WTC11 (cell line): ENCODE data around the gene MSANTD2. TPM values are rescaled to one million over a fixed set of nuclear protein-coding genes. Genes with fewer than 3 reads are reported as not detected.

Source experiments
- ATAC-seq: fragments of 200-7000 bp; cut with Tn5 transposase; 2 replicates; pipeline ENCODE4 v1.10.0; 2021; ENCODE audit warnings: mild to moderate bottlenecking, moderate library complexity
- CTCF ChIA-PET: fragments of 300-600 bp; sonication (Branson Sonifier 250); formaldehyde crosslinking; loops from one replicate; lab custom pipeline; 2021; ENCODE audit warnings: antibody characterized with exemption; lab: Charles Lee
- POLR2A ChIA-PET: fragments of 350-600 bp; sonication (Branson Sonifier 250); formaldehyde crosslinking; loops from one replicate; lab custom pipeline; 2021; ENCODE audit warnings: antibody characterized with exemption; lab: Charles Lee
- DNase-seq: peaks from one replicate; pipeline ENCODE4 v3.0.0; 2021; ENCODE audit warnings: low spot score
- H3K27ac Mint-ChIP-seq: 2 replicates; pipeline ENCODE4 v1.8.0; 2021; ENCODE audit warnings: mixed read lengths
- H3K27me3 Mint-ChIP-seq: 2 replicates; pipeline ENCODE4 v1.8.0; 2021; ENCODE audit warnings: low read depth, mild to moderate bottlenecking, moderate library complexity, mixed read lengths
- H3K36me3 Mint-ChIP-seq: 2 replicates; pipeline ENCODE4 v1.8.0; 2021; ENCODE audit warnings: mixed read lengths
- H3K4me1 Mint-ChIP-seq: 2 replicates; pipeline ENCODE4 v1.8.0; 2022; ENCODE audit warnings: mixed read lengths
- H3K4me3 Mint-ChIP-seq: 2 replicates; pipeline ENCODE4 v1.8.0; 2021; ENCODE audit warnings: mild to moderate bottlenecking, moderate library complexity, mixed read lengths
- H3K9me3 Mint-ChIP-seq: 2 replicates; pipeline ENCODE4 v1.8.0; 2021; ENCODE audit warnings: mixed read lengths
- ELF4 ChIP-seq: sonication (generic); formaldehyde crosslinking; IDR thresholded peaks from 2 replicates; pipeline ENCODE4 v1.8.1; 2022; ENCODE audit warnings: low read depth, mild to moderate bottlenecking, moderate library complexity, missing genetic modification reagents
- EMX1 ChIP-seq: fragments of 250-450 bp; sonication (Bioruptor Pico); IDR thresholded peaks from 2 replicates; pipeline ENCODE4 v1.8.0; 2021; ENCODE audit warnings: mild to moderate bottlenecking
- ESRRA ChIP-seq: sonication (generic); formaldehyde crosslinking; IDR thresholded peaks from 2 replicates; pipeline ENCODE4 v1.8.1; 2022; ENCODE audit warnings: mild to moderate bottlenecking, missing genetic modification reagents, borderline replicate concordance
- FOXK1 ChIP-seq: sonication (generic); formaldehyde crosslinking; IDR thresholded peaks from 2 replicates; pipeline ENCODE4 v1.8.0; 2022; ENCODE audit warnings: mild to moderate bottlenecking, moderate library complexity, missing genetic modification reagents
- GTF2I ChIP-seq: fragments of 250-450 bp; sonication (Bioruptor Pico); conservative IDR thresholded peaks from 2 replicates; pipeline ENCODE4 v1.4.0; 2021; ENCODE audit warnings: mild to moderate bottlenecking
- JAZF1 ChIP-seq: fragments of 250-450 bp; sonication (Bioruptor Pico); IDR thresholded peaks from 2 replicates; pipeline ENCODE4 v1.9.0; 2021; ENCODE audit warnings: moderate library complexity, mild to moderate bottlenecking, inconsistent platforms
- KAT7 ChIP-seq: sonication (generic); formaldehyde crosslinking; IDR thresholded peaks from 2 replicates; pipeline ENCODE4 v1.8.1; 2023; ENCODE audit warnings: missing genetic modification reagents, mild to moderate bottlenecking, borderline replicate concordance
- MXD4 ChIP-seq: fragments of 250-450 bp; sonication (Bioruptor Pico); IDR thresholded peaks from 2 replicates; pipeline ENCODE4 v1.8.0; 2021; ENCODE audit warnings: mild to moderate bottlenecking, moderate library complexity, borderline replicate concordance
- NR1H2 ChIP-seq: sonication (generic); formaldehyde crosslinking; IDR thresholded peaks from 2 replicates; pipeline ENCODE4 v1.9.0; 2021; ENCODE audit warnings: mild to moderate bottlenecking, moderate library complexity, missing genetic modification reagents
- PRRX2 ChIP-seq: fragments of 250-450 bp; sonication (Bioruptor Pico); IDR thresholded peaks from 2 replicates; pipeline ENCODE4 v1.8.0; 2021; ENCODE audit warnings: mild to moderate bottlenecking
- SOX15 ChIP-seq: fragments of 250-450 bp; sonication (Bioruptor Pico); IDR thresholded peaks from 2 replicates; pipeline ENCODE4 v1.9.0; 2021; ENCODE audit warnings: mild to moderate bottlenecking
- TEAD4 ChIP-seq: sonication (generic); formaldehyde crosslinking; IDR thresholded peaks from 2 replicates; pipeline ENCODE4 v1.8.0; 2022; ENCODE audit warnings: mild to moderate bottlenecking, missing genetic modification reagents
- ZNF121 ChIP-seq: sonication (generic); formaldehyde crosslinking; IDR thresholded peaks from 2 replicates; pipeline ENCODE4 v1.8.0; 2023; ENCODE audit warnings: missing genetic modification reagents
- ZNF263 ChIP-seq: sonication (generic); formaldehyde crosslinking; IDR thresholded peaks from 2 replicates; pipeline ENCODE4 v1.8.1; 2022; ENCODE audit warnings: low read depth, mild to moderate bottlenecking, moderate library complexity, missing genetic modification reagents
- ZNF396 ChIP-seq: fragments of 250-450 bp; sonication (Bioruptor Pico); IDR thresholded peaks from 2 replicates; pipeline ENCODE4 v1.8.0; 2021; ENCODE audit warnings: mild to moderate bottlenecking, moderate library complexity, borderline replicate concordance
- total RNA-seq: library from RNA; stranded (reverse); gene quantifications from 3 replicates; pipeline ENCODE4 v1.2.3, GENCODE V29; 2021
- TF ChIP-seq, protein P1 (sequence below): sonication (generic); formaldehyde crosslinking; IDR thresholded peaks from 2 replicates; pipeline ENCODE4 v1.8.1; 2022; ENCODE audit warnings: missing genetic modification reagents, borderline replicate concordance
- TF ChIP-seq, protein P2 (sequence below): sonication (generic); formaldehyde crosslinking; conservative IDR thresholded peaks from 2 replicates; pipeline ENCODE4 v1.8.1; 2023; ENCODE audit warnings: mild to moderate bottlenecking, low read depth, missing genetic modification reagents, moderate library complexity
- TF ChIP-seq, protein P3 (sequence below): fragments of 200-600 bp; IDR thresholded peaks from 2 replicates; pipeline ENCODE4 v1.8.0; 2022; ENCODE audit warnings: antibody characterized with exemption
- TF ChIP-seq, protein P4 (sequence below): sonication (generic); formaldehyde crosslinking; IDR thresholded peaks from 2 replicates; pipeline ENCODE4 v1.8.1; 2023; ENCODE audit warnings: mild to moderate bottlenecking, missing genetic modification reagents, moderate library complexity
- TF ChIP-seq, protein P5 (sequence below): sonication (generic); formaldehyde crosslinking; IDR thresholded peaks from 2 replicates; pipeline ENCODE4 v1.8.1; 2022; ENCODE audit warnings: mild to moderate bottlenecking, moderate library complexity, missing genetic modification reagents
- TF ChIP-seq, protein P6 (sequence below): sonication (generic); formaldehyde crosslinking; conservative IDR thresholded peaks from 2 replicates; pipeline ENCODE4 v1.8.1; 2022; ENCODE audit warnings: mild to moderate bottlenecking, missing genetic modification reagents

MSANTD2 gene
- total RNA-seq, 1 experiment from 2014 or later: 17.5 TPM

DNA sequence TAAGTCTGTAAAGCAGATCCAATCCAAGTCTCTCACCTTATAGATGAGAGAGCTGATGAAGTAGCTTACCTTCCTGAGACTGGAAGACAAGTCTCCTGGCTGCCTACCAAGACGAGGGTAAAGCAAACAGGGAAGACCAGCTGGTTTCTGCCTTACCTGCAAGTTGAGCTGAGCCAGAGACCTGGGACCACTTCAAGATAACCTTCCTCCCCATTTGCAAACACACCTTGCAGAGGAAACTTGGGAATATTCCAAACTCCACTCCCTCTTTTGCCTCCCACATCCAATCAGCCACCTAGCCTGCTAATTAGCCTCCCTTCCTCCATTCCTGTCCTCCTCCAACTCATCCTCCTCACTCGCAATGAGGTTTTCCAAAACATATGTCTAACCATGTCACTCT lies 41.6 kb upstream of the MSANTD2 start (continued):
- TF ChIP-seq, protein P1, sequence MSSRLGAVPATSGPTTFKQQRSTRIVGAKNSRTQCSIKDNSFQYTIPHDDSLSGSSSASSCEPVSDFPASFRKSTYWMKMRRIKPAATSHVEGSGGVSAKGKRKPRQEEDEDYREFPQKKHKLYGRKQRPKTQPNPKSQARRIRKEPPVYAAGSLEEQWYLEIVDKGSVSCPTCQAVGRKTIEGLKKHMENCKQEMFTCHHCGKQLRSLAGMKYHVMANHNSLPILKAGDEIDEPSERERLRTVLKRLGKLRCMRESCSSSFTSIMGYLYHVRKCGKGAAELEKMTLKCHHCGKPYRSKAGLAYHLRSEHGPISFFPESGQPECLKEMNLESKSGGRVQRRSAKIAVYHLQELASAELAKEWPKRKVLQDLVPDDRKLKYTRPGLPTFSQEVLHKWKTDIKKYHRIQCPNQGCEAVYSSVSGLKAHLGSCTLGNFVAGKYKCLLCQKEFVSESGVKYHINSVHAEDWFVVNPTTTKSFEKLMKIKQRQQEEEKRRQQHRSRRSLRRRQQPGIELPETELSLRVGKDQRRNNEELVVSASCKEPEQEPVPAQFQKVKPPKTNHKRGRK (CRISPR knock-in tag): no peak
- no peak for TF ChIP-seq ESRRA

DNA sequence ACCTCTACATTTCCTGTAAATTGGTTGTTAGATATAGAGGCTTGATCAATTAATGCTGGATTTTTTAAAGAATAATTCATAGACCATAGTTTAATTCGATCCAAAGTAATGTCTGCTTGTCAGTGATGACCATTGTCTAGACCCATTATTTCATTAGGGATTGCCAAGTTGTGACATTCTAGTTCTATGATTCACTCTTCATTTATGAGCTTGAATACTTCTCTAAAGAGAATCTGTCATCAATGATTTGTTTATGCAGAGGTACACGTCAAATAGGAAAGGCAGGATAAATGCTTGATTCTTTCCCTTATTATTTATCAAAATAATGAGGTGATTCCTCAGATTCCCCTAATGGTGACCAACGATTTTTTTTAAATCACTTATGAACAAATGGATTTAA lies 41.0 kb upstream of the MSANTD2 start:
- Mint-ChIP-seq H3K4me1 (peaks cover 38% of the 10 kb centered on the region), H3K4me3 (no peak overlapping the region), H3K36me3 (no peaks in the 10 kb centered on the region), H3K9me3 (no peaks in the 10 kb centered on the region), H3K27ac (no peak overlapping the region), H3K27me3 (peaks cover 3% of the 10 kb centered on the region)
- ChIA-PET POLR2A (interaction anchor here (0.6 kb wide), 1 partner anchor 249 kb away, joined by 3 read pairs; no protein-coding TSS in a partner anchor), CTCF (interaction anchor here (4.2 kb wide), 1 partner anchor 25 kb away, joined by 29 read pairs; no protein-coding TSS in a partner anchor)
- DNase-seq: no peak
- no peak for TF ChIP-seq ZNF121
- no peak for TF ChIP-seq MXD4 (CRISPR knock-in tag)
- no peak for TF ChIP-seq PRRX2
- TF ChIP-seq GTF2I: no peak
- no peak for TF ChIP-seq KAT7 (CRISPR knock-in tag)
- no peak for TF ChIP-seq TEAD4
- TF ChIP-seq, protein P2, sequence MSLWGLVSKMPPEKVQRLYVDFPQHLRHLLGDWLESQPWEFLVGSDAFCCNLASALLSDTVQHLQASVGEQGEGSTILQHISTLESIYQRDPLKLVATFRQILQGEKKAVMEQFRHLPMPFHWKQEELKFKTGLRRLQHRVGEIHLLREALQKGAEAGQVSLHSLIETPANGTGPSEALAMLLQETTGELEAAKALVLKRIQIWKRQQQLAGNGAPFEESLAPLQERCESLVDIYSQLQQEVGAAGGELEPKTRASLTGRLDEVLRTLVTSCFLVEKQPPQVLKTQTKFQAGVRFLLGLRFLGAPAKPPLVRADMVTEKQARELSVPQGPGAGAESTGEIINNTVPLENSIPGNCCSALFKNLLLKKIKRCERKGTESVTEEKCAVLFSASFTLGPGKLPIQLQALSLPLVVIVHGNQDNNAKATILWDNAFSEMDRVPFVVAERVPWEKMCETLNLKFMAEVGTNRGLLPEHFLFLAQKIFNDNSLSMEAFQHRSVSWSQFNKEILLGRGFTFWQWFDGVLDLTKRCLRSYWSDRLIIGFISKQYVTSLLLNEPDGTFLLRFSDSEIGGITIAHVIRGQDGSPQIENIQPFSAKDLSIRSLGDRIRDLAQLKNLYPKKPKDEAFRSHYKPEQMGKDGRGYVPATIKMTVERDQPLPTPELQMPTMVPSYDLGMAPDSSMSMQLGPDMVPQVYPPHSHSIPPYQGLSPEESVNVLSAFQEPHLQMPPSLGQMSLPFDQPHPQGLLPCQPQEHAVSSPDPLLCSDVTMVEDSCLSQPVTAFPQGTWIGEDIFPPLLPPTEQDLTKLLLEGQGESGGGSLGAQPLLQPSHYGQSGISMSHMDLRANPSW (CRISPR knock-in tag): no peak
- TF ChIP-seq FOXK1 (CRISPR knock-in tag): no peak
- TF ChIP-seq ZNF396: no peak
- TF ChIP-seq SOX15 (CRISPR knock-in tag): no peak
- TF ChIP-seq JAZF1 (CRISPR knock-in tag): no peak
- TF ChIP-seq ELF4 (CRISPR knock-in tag): no peak
- TF ChIP-seq EMX1 (CRISPR knock-in tag): no peak
- TF ChIP-seq ZNF263 (CRISPR knock-in tag): no peak
- TF ChIP-seq, protein P3, sequence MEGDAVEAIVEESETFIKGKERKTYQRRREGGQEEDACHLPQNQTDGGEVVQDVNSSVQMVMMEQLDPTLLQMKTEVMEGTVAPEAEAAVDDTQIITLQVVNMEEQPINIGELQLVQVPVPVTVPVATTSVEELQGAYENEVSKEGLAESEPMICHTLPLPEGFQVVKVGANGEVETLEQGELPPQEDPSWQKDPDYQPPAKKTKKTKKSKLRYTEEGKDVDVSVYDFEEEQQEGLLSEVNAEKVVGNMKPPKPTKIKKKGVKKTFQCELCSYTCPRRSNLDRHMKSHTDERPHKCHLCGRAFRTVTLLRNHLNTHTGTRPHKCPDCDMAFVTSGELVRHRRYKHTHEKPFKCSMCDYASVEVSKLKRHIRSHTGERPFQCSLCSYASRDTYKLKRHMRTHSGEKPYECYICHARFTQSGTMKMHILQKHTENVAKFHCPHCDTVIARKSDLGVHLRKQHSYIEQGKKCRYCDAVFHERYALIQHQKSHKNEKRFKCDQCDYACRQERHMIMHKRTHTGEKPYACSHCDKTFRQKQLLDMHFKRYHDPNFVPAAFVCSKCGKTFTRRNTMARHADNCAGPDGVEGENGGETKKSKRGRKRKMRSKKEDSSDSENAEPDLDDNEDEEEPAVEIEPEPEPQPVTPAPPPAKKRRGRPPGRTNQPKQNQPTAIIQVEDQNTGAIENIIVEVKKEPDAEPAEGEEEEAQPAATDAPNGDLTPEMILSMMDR: no peak
- no peak for TF ChIP-seq NR1H2 (CRISPR knock-in tag)
- TF ChIP-seq, protein P4, sequence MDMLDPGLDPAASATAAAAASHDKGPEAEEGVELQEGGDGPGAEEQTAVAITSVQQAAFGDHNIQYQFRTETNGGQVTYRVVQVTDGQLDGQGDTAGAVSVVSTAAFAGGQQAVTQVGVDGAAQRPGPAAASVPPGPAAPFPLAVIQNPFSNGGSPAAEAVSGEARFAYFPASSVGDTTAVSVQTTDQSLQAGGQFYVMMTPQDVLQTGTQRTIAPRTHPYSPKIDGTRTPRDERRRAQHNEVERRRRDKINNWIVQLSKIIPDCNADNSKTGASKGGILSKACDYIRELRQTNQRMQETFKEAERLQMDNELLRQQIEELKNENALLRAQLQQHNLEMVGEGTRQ (CRISPR knock-in tag): no peak
- TF ChIP-seq, protein P1 (CRISPR knock-in tag): no peak
- TF ChIP-seq, protein P5, sequence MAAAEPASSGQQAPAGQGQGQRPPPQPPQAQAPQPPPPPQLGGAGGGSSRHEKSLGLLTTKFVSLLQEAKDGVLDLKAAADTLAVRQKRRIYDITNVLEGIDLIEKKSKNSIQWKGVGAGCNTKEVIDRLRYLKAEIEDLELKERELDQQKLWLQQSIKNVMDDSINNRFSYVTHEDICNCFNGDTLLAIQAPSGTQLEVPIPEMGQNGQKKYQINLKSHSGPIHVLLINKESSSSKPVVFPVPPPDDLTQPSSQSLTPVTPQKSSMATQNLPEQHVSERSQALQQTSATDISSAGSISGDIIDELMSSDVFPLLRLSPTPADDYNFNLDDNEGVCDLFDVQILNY: no peak
- TF ChIP-seq, protein P6, sequence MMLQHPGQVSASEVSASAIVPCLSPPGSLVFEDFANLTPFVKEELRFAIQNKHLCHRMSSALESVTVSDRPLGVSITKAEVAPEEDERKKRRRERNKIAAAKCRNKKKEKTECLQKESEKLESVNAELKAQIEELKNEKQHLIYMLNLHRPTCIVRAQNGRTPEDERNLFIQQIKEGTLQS (CRISPR knock-in tag): no peak
- no peak for ATAC-seq
